VCaP (cell line): ENCODE measurements around the gene RASAL1.
"Not testable (repeated sequence)": the region's sequence is repeated elsewhere in the genome, so short reads cannot be mapped to it uniquely, and the experiment has no call there.

Source experiments
- H3K27ac ChIP-seq: fragments of 450-650 bp; 2 replicates; pipeline ENCODE4 v1.5.1; 2017
- TF ChIP-seq, protein P1 (sequence below): fragments of 450-650 bp; conservative IDR thresholded peaks from 2 replicates; pipeline ENCODE4 v1.5.1; 2017; ENCODE audit warnings: mild to moderate bottlenecking, moderate library complexity

RASAL1 gene

DNA sequence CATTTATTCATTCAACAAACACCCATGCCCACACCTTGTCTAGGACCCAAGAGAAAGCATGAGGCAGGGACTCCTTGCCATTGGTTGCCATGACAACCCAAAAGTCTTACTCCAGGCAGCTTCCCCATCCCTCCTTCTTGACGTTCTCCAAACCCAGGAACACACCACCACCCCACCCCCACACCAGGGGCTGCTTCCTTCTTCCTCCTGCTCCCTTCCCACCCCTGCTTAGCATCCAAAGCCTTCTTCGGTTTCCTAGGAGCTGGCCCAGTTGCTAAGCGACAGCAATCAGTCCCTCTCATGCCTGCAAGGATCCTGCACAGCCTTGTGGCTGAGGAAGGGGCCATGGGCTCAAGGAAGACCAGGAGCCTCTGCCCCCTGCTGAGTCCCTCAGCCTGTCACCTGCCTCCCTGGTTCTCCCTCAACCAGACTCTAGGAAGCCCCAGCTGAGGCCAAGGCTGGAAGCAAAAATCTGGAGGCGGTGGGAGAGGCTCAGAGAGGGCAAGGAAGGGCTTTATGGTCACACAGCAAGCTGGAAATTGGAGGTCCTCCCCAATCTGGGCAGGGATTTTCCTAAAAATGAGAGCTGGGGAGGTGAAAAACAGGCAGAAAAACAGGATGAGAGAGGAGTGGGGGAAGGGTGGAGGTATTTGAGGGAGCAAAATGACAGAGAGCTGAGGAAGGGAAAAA, 15.4 kb downstream of the RASAL1 start:
- H3K27ac ChIP-seq: no peak overlapping the region
- TF ChIP-seq, protein P1, sequence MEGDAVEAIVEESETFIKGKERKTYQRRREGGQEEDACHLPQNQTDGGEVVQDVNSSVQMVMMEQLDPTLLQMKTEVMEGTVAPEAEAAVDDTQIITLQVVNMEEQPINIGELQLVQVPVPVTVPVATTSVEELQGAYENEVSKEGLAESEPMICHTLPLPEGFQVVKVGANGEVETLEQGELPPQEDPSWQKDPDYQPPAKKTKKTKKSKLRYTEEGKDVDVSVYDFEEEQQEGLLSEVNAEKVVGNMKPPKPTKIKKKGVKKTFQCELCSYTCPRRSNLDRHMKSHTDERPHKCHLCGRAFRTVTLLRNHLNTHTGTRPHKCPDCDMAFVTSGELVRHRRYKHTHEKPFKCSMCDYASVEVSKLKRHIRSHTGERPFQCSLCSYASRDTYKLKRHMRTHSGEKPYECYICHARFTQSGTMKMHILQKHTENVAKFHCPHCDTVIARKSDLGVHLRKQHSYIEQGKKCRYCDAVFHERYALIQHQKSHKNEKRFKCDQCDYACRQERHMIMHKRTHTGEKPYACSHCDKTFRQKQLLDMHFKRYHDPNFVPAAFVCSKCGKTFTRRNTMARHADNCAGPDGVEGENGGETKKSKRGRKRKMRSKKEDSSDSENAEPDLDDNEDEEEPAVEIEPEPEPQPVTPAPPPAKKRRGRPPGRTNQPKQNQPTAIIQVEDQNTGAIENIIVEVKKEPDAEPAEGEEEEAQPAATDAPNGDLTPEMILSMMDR: no peak

DNA sequence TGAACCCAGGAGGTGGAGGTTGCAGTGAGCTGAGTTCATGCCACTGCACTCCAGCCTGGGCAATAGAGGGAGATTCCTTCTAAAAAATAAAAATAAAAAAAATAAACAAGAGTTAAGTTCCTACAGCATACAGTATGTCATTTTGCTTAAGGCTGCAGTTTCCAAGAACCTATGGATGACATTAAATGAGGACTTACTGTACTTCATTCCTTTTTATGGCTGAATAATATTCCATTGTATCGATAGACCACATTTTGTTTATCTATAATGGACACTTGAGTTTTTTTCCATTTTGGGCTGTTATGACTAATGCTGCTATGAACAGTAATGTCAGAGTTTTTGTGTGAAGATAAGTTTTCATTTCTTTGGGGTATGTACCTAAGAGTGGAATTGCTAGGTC, 17.4 kb downstream of the RASAL1 start:
- TF ChIP-seq, protein P1: no peak
- no peak overlapping the region for H3K27ac ChIP-seq

DNA sequence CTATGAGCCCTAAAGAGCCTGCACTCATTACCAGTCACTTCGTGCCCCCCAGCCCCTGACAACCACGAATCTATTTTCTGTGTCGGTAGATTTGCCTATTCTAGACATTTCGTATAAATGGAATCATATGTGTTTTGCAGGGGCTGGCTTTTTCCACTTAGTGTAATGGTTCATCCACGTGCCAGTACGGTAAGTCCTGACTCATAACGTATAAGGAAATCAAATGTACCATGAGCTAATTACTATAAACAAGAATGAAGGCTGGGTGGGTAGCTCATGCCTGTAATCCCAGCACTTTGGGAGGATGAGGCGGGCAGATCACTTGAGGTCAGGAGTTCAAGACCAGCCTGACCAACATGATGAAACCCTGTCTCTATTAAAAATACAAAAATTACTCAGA, 17.9 kb downstream of the RASAL1 start:
- H3K27ac ChIP-seq: not testable (repeated sequence)

- TF ChIP-seq, protein P1: no peak
These were observed 18.7 kb downstream of the RASAL1 start for GRCh38 chr12:113116875-113117274.

DNA sequence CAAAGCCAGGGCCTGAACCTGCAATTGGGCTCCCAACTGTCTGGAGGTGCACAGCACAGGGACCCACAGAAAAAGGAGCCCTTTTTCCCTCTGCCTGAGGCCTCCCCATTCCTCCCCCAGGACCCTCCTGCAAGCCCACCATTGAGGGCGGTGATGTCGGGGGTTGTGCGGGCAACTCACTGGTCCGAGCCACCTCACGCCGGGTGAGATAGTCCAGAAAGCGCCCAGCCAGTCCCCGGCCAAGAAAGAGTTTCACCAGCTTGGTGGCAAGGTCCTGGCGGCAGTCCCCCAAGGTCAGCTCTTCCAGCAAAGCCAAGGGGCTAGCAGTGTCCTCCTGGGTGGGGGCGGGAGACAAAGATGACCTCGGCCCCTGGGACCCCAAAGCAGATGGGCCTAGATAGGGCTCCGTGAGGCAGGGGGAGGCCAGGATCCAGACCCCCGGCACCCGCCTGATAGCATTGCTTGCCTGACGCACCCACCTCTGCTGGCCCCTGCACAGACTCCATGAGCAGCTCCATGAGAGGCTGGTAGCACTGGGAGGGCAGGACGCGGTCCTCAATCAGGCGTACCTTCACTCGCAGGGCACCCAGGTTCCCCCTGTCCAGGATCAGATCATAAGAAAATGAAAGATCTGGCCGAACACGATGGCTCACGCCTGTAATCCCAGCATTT, 20.0 kb downstream of the RASAL1 start:
- TF ChIP-seq, protein P1: no peak
- H3K27ac ChIP-seq: no peak overlapping the region

More at GRCh38 chr12:113116875-113117274, 18.7 kb downstream of the RASAL1 start:
- H3K27ac ChIP-seq: no peak overlapping the region

DNA sequence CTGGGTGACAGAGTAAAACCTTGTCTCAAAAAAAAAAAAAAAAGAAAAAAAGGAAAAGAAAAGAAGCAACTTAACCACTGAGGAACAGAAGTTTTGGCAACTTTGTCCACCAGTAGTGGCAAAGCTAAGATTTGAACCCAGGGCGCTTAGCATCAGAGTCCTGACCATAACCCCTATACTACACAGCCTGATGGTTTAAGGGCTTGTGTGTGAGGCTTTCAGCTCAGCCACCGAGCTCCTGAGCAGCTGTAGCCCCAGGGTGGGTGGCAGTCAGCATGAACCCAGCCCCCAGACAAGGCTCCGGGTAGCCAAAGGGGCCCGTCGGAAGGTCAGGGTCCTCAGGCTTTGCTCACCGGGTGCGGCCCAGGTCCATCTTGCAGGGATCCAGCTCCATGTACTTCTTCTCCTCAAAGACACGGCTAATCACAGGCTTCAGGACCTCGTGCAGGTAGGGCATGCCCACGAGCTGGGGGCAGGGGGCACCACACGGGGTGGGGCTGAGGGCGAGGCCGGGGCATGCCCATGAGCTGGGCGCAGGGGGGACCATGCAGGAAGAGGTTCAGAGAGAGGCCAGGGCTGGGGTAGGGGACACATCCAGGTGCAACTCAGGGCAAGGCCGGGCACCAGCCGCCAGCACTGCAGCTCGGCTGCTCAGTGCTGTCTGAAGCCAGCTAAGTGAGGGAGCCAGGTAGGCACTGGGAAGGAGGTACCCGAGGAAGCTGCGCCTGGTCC, 20.9 kb downstream of the RASAL1 start:
- TF ChIP-seq, protein P1: no peak
- no peak overlapping the region for H3K27ac ChIP-seq

GRCh38 chr12:113113397-113113796, 22.2 kb downstream of the RASAL1 start:
- no peak overlapping the region for H3K27ac ChIP-seq
- TF ChIP-seq, protein P1: no peak
